ENCODE data around the gene NCOR2.

NCOR2 gene

GRCh38 chr12:124543590-124544310 is 23.7 kb downstream of the NCOR2 start:
- Histone ChIP-seq H3K36me3 (ENCODE audit: insufficient read depth, low read depth, low read length) (peaks cover 6% of the 10 kb centered on the region), H3K4me1 (ENCODE audit: insufficient read depth, low read length) (peaks cover 14% of the 10 kb centered on the region), H3K4me3 (ENCODE audit: low read length) (no peak overlapping the region), H3K27me3 (ENCODE audit: insufficient read depth, low read length) (no peaks in the 10 kb centered on the region), H3K9ac (ENCODE audit: low read depth, low read length) (peak overlapping the region; percentile 32; the same call in 1 of the 2 replicates), H3K9me3 (ENCODE audit: insufficient read depth, low read depth, low read length) (no peaks in the 10 kb centered on the region), H3K27ac (ENCODE audit: low read length) (no peak overlapping the region)

GRCh38 chr12:124543052-124543589 is 24.3 kb downstream of the NCOR2 start:
- no peak overlapping the region for H3K27ac ChIP-seq (ENCODE audit: low read length)
- H3K9ac ChIP-seq (ENCODE audit: low read depth, low read length): no peak overlapping the region

GRCh38 chr12:124542021-124542949 is 25.1 kb downstream of the NCOR2 start:
- no peak overlapping the region for H3K4me3 ChIP-seq (ENCODE audit: low read length)
- H3K27ac ChIP-seq (ENCODE audit: low read length): no peak overlapping the region
- H3K27me3 ChIP-seq (ENCODE audit: insufficient read depth, low read length): no peaks in the 10 kb centered on the region
- no peak overlapping the region for H3K9ac ChIP-seq (ENCODE audit: low read depth, low read length)
- H3K4me1 ChIP-seq (ENCODE audit: insufficient read depth, low read length): peaks cover 14% of the 10 kb centered on the region
- peaks cover 2% of the 10 kb centered on the region; the same call in 1 of the 2 replicates for H3K36me3 ChIP-seq (ENCODE audit: insufficient read depth, low read depth, low read length)
- H3K9me3 ChIP-seq (ENCODE audit: insufficient read depth, low read depth, low read length): no peaks in the 10 kb centered on the region

More at GRCh38 chr12:124543052-124543589, 24.3 kb downstream of the NCOR2 start:
- Histone ChIP-seq H3K9me3 (ENCODE audit: insufficient read depth, low read depth, low read length) (no peaks in the 10 kb centered on the region), H3K27me3 (ENCODE audit: insufficient read depth, low read length) (no peaks in the 10 kb centered on the region), H3K4me1 (ENCODE audit: insufficient read depth, low read length) (peaks cover 14% of the 10 kb centered on the region), H3K4me3 (ENCODE audit: low read length) (no peak overlapping the region), H3K36me3 (ENCODE audit: insufficient read depth, low read depth, low read length) (peaks cover 6% of the 10 kb centered on the region)

- Histone ChIP-seq H3K9ac (ENCODE audit: low read depth, low read length) (no peak overlapping the region), H3K36me3 (ENCODE audit: insufficient read depth, low read depth, low read length) (peaks cover 5% of the 10 kb centered on the region; the same call in 1 of the 2 replicates), H3K4me1 (ENCODE audit: insufficient read depth, low read length) (peaks cover 14% of the 10 kb centered on the region), H3K27ac (ENCODE audit: low read length) (no peak overlapping the region), H3K27me3 (ENCODE audit: insufficient read depth, low read length) (no peaks in the 10 kb centered on the region), H3K4me3 (ENCODE audit: low read length) (no peak overlapping the region), H3K9me3 (ENCODE audit: insufficient read depth, low read depth, low read length) (no peaks in the 10 kb centered on the region)
These were observed 26.1 kb downstream of the NCOR2 start for GRCh38 chr12:124541322-124541721.

GRCh38 chr12:124539084-124540041 is 28.0 kb downstream of the NCOR2 start:
- Histone ChIP-seq H3K4me1 (ENCODE audit: insufficient read depth, low read length) (peaks cover 12% of the 10 kb centered on the region; the same call in 1 of the 2 replicates), H3K9ac (ENCODE audit: low read depth, low read length) (no peak overlapping the region), H3K36me3 (ENCODE audit: insufficient read depth, low read depth, low read length) (peaks cover 5% of the 10 kb centered on the region; the same call in 1 of the 2 replicates), H3K27ac (ENCODE audit: low read length) (no peak overlapping the region), H3K9me3 (ENCODE audit: insufficient read depth, low read depth, low read length) (no peaks in the 10 kb centered on the region), H3K4me3 (ENCODE audit: low read length) (no peak overlapping the region), H3K27me3 (ENCODE audit: insufficient read depth, low read length) (no peaks in the 10 kb centered on the region)

GRCh38 chr12:124538194-124539082 is 29.0 kb downstream of the NCOR2 start:
- Histone ChIP-seq H3K27ac (ENCODE audit: low read length) (no peak overlapping the region), H3K9me3 (ENCODE audit: insufficient read depth, low read depth, low read length) (no peaks in the 10 kb centered on the region), H3K27me3 (ENCODE audit: insufficient read depth, low read length) (no peaks in the 10 kb centered on the region), H3K4me1 (ENCODE audit: insufficient read depth, low read length) (peaks cover 10% of the 10 kb centered on the region), H3K9ac (ENCODE audit: low read depth, low read length) (no peak overlapping the region), H3K36me3 (ENCODE audit: insufficient read depth, low read depth, low read length) (peaks cover 5% of the 10 kb centered on the region; the same call in 1 of the 2 replicates), H3K4me3 (ENCODE audit: low read length) (no peak overlapping the region)

- no peak overlapping the region for H3K9ac ChIP-seq (ENCODE audit: low read depth, low read length)
- no peaks in the 10 kb centered on the region for H3K9me3 ChIP-seq (ENCODE audit: insufficient read depth, low read depth, low read length)
- H3K4me1 ChIP-seq (ENCODE audit: insufficient read depth, low read length): peaks cover 15% of the 10 kb centered on the region
- no peaks in the 10 kb centered on the region for H3K27me3 ChIP-seq (ENCODE audit: insufficient read depth, low read length)
- no peak overlapping the region for H3K4me3 ChIP-seq (ENCODE audit: low read length)
- H3K36me3 ChIP-seq (ENCODE audit: insufficient read depth, low read depth, low read length): peaks cover 5% of the 10 kb centered on the region; the same call in 1 of the 2 replicates
- H3K27ac ChIP-seq (ENCODE audit: low read length): no peak overlapping the region
These were observed 29.8 kb downstream of the NCOR2 start for GRCh38 chr12:124537525-124538193.

- Histone ChIP-seq H3K27me3 (ENCODE audit: insufficient read depth, low read length) (no peaks in the 10 kb centered on the region), H3K9me3 (ENCODE audit: insufficient read depth, low read depth, low read length) (no peaks in the 10 kb centered on the region), H3K36me3 (ENCODE audit: insufficient read depth, low read depth, low read length) (peaks cover 5% of the 10 kb centered on the region; the same call in 1 of the 2 replicates), H3K4me1 (ENCODE audit: insufficient read depth, low read length) (peaks cover 15% of the 10 kb centered on the region), H3K9ac (ENCODE audit: low read depth, low read length) (no peak overlapping the region), H3K4me3 (ENCODE audit: low read length) (no peak overlapping the region), H3K27ac (ENCODE audit: low read length) (no peak overlapping the region)
These were observed 30.8 kb downstream of the NCOR2 start for GRCh38 chr12:124536641-124537040.

GRCh38 chr12:124534776-124535740 is 32.4 kb downstream of the NCOR2 start:
- Histone ChIP-seq H3K4me1 (ENCODE audit: insufficient read depth, low read length) (peaks cover 15% of the 10 kb centered on the region), H3K27me3 (ENCODE audit: insufficient read depth, low read length) (no peaks in the 10 kb centered on the region), H3K9ac (ENCODE audit: low read depth, low read length) (no peak overlapping the region), H3K36me3 (ENCODE audit: insufficient read depth, low read depth, low read length) (peaks cover 8% of the 10 kb centered on the region; the same call in 1 of the 2 replicates), H3K4me3 (ENCODE audit: low read length) (no peak overlapping the region), H3K27ac (ENCODE audit: low read length) (no peak overlapping the region), H3K9me3 (ENCODE audit: insufficient read depth, low read depth, low read length) (no peaks in the 10 kb centered on the region)

Data from iPS-20b (cell line).